GM04504 (cell line): Measurements from ENCODE around the gene MTFP1.
"Not testable (repeated sequence)": the region's sequence is repeated elsewhere in the genome, so short reads cannot be mapped to it uniquely, and the experiment has no call there.

ENCODE experiments used
- DNase-seq: peaks from one replicate; pipeline ENCODE4 v3.0.0-alpha.2; 2012; ENCODE audit warnings: low read depth

MTFP1 gene

DNA sequence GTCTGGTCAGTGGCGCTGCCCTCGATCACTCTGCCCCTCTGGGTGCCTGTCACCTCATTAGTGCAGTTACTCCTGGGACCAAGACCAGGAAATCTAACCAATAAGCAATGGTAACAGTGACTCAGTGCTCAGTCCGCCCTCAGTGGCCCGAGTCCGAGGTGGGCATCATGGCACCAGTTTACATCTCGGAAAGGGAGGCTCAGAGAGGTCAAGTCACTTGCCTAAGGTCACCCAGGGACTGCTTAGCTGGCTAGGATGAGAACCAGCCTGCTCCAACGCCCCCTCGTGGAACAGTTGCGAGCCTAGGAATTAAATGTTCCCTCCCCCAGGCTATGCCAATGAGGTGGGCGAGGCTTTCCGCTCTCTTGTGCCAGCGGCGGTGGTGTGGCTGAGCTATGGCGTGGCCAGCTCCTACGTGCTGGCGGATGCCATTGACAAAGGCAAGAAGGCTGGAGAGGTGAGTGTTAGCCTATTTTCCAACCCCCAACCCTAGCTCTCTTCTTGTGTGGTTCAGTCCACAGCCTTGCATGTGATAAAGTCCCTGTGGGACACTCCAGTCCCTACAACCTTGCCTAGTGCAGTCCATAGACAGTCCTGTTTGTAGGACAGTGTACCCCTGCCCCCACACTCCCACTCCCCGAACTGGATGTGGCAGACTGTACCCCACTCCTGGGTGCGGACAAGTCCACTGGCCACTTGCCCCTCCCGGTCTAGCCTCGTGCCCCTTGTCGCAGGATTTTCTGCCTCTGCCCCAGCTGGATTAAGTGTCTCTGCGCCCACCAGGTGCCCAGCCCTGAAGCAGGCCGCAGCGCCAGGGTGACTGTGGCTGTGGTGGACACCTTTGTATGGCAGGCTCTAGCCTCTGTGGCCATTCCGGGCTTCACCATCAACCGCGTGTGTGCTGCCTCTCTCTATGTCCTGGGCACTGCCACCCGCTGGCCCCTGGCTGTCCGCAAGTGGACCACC lies 1.1 kb downstream of the MTFP1 start:
- no peak for DNase-seq

DNA sequence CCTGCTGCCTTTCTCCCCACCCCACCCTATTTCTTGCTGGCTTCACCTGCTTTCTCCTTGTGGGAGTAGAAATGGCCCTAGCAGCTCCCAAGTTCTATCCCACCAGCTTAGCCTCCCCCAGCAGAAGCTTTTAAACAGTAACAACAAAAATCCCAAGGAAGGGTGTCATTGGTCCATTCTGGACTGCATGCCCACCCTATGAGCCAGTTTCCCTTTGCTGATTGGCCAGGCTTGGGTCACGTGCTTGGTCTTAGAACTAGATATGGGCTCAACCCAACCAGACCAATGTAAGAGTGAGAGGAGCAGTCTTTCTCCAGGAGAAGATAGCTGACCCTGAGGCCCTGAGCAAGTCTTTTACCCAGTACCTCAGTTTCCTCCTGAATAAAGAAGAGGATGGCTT lies 2.3 kb downstream of the MTFP1 start:
- no peak for DNase-seq

DNA sequence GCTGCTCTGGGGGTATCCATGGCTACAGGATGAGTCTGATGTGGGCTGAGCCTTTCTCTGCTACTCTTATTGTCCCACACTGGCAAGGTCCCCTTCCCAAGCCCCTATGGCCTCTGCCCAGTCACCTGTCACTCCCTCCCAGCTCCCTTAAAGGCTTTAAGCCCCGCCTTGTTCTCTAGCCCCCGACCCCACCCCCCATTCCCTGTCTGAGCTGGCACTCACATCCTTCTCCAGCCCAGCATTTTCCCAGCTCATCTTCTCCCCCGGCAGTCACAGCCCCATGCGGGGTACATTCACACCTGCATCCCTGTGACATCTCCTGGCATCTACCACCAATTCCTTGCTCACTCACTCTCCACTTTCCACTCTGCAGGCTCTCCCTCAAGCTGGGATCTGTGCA lies 4.3 kb downstream of the MTFP1 start:
- DNase-seq: no peak

DNA sequence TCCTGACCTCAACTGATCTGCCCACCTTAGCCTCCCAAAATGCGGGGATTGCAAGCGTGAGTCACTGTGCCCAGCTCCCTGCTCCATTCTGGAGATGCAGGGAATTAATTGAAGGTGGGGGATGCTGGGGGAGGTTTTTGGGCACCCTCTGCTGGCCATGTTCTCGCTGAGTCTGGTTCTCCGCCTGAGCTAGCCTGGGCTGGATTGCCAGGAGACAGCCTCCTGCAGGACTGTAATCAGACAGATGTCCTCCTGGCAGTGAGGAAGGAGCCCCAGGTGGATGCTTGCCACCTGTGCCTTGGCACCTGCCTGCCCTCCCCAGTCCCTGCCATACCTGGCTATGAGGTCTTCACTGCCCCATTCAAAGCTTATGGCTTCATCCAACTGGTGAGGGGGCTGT lies 5.4 kb downstream of the MTFP1 start:
- no peak for DNase-seq

DNA sequence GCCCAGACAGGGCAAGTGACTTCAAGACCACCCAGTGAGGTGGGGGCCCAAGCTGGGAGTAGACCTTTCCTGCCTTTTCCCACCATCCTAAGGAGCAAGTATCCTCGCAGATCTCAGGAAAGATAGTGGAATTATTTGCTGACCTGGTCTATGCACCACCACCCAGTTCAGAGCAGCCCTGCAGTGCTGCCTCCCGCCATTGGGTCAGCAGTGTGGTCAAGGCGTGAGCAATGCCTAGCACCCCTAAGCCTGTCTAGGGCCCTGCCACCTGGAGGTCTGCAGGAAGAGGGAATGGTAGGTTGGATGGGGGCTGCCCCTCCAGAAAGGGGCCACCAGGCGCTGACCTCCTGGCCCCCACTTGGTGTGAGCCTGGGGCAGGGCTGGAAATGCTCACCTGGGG lies 6.5 kb downstream of the MTFP1 start:
- DNase-seq: no peak

DNA sequence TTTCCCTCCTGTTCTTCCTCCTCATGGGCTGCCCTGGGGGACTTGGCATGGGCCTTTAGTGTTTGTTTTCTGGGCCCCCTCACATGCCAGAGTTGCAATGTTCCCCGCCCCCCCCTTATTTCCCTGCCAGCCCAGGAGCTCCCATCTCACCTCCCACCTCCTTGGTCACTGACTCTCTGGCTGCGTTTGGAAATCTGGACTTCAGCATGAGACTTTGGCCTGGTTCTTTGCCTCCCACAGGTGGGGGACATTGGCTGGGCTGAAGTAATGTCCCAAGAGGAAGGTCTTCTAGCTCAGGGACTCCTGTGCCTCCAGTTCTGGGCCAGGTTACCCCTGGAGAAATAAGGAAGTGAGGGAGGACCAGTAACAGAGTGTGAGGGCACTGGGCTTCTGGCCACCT lies 7.0 kb downstream of the MTFP1 start:
- DNase-seq: no peak

DNA sequence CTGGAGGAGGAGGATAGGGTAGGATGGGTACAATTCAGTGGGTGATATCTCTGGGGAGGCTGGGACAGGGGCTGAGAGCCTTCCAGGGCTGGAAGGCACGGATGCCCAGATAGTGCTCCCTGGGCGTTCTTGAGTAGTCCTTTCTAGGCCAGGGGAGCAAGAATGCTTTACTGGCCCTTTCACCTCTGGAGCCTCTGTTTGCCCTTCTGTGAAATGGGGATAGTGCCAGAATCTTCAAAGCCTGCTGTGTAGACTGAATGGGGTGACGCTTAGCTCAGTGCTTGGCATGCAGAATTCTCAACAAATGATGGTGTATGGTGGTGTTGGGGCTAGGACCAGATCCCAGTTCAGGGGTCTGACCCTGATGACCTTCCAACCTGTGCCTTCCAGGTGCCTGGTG lies 7.7 kb downstream of the MTFP1 start:
- no peak for DNase-seq

DNA sequence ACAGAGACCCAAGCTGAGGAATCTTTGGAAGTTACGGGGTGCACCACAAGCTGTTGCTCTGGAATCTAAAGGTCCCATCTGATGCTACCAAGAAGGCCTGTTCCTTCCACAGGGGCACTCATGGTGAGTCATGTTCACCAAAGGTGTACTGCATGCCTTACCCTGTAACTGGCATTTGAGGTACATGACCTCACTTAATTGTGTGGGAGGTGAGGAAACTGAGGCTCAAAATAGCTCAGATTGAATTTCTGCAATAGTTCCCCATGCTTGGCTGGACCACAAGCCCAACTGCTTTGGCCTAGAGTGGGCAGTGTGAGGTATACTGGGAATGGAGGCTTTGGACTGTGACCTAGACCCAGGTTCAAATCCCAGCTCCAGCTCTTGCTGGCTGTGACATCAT lies 8.2 kb downstream of the MTFP1 start:
- DNase-seq: no peak

DNA sequence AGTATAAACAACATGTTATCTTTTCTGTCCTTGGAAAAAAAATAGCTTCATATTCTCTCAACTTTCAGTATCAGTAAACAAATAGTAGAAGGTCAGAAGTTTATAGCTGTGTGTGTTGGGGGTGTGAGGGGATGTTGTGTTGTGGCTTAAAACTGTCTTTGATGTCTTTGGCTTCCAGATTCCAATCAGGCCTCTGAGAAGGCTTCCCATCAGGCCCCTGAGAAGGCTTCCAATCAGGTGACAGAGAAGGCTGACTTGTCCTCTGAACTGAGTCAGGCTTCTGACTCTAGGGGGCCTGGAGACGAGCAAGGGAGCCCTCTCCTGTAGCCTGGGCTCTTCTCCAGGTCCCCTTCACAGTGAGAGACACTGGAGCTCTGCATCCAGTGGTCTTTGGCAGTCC lies 9.3 kb downstream of the MTFP1 start:
- DNase-seq: no peak

DNA sequence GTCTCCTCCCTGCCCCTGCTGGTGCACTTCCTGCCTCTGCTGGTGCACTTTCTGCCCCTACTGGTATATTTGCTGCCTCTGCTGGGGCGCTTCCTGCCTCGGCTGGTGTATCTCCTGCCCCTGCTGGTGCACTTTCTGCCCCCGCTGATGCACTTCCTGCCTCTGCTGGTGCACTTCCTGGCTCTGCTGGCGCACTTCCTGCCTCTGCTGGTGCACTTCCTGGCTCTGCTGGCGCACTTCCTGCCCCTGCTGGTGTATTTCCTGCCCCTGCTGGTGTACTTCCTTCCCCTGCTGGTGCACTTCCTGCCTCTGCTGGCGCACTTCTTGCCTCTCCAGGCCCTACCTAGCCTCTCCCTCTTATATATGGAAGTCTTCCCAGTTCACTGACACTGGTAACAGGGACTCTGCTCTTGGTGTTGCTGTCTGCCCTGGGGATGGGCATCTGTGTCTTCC lies 10.1 kb downstream of the MTFP1 start:
- DNase-seq: no peak

DNA sequence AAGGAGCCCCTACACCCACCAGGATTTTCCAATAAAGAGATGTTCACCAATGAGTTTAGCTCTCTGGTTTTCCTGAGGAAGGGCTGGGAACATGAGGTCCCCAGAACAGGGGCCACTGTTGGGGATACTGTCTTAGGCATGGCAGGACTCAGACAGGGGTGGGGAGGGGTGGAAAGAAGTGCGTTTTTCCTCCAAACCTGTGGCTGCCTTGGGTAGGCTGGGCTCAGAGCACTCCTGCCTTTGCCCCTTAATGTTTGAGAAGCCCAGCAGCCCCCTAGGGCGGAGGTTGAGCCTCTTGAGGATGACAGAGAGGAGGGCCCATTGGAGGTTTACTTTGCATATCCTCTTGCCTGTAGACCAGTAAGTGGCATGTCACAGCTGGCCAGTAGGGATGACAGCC lies 10.6 kb downstream of the MTFP1 start:
- DNase-seq: no peak

DNA sequence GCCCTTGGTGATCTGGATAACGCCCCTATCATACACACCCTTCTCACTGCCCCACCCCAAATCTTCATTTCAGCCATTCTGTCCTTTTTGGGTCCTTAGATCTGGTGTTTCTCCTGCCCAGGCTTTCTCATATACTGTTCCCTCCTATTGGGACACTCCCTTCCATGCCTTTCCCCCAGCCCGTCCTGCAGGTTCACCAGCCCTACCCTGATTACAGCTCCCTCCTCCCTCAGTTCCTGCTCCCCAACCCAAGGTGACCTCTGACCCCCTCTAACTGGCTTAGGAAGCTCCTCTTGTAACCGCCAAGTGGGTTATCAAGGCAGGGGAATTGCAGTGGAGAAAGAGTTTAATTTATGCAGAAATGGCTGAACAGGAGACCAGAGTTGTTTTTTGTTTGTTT lies 13.0 kb downstream of the MTFP1 start:
- no peak for DNase-seq

DNA sequence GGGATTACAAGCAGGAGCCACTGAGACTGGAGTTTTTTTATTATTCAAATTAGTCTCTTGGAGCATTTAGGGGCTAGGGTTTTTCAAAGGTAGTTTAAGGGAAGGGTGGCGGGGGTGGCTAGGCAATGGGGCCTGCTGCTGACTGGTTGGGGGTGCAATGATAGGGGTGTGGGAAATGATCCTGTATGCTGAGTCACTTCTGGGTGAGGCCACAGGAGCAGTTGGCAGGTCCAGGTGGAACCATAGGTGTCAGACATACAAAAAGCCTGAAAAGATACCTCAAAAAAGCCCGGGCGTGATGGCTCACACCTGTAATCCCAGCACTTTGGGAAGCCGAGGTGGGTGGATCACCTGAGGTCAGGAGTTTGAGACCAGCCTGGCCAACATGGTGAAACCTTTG lies 13.7 kb downstream of the MTFP1 start:
- DNase-seq: no peak

DNA sequence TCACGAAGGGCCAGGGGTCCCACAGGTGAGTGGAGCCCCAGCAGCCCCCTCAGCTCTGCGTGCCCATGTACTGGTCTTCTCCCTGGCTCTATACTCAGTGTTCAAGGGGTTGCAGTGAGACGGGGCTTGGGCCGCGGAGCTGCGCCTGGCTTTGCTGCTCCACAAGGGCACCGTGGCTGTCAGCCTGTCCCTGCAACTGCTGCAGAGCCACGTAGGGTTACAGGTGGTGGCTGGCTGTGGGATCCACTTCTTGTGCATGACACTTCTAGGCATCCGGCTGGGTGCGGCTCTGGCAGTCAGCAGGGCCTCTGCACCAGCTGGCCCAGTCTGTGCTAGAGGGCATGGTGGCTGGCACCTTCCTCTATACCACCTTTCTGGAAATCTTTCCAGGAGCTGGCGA lies 14.3 kb downstream of the MTFP1 start:
- no peak for DNase-seq

DNA sequence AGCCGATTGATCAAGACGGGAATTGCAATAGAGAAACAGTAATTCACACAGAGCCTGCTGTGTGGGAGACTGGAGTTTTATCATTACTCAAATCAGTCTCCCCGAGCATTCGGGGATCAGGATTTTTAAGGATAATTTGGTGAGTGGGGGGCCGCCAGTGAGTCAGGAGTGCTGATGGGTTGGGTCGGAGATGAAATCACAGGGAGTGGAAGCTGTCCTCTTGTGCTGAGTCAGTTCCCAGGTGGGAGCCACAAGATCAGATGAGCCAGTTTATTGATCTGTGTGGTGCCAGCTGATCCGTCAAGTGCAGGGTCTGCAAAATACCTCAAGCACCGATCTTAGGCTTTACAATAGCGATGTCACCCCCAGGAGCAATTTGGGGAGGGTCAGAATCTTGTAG lies 15.5 kb downstream of the MTFP1 start:
- no peak for DNase-seq

DNA sequence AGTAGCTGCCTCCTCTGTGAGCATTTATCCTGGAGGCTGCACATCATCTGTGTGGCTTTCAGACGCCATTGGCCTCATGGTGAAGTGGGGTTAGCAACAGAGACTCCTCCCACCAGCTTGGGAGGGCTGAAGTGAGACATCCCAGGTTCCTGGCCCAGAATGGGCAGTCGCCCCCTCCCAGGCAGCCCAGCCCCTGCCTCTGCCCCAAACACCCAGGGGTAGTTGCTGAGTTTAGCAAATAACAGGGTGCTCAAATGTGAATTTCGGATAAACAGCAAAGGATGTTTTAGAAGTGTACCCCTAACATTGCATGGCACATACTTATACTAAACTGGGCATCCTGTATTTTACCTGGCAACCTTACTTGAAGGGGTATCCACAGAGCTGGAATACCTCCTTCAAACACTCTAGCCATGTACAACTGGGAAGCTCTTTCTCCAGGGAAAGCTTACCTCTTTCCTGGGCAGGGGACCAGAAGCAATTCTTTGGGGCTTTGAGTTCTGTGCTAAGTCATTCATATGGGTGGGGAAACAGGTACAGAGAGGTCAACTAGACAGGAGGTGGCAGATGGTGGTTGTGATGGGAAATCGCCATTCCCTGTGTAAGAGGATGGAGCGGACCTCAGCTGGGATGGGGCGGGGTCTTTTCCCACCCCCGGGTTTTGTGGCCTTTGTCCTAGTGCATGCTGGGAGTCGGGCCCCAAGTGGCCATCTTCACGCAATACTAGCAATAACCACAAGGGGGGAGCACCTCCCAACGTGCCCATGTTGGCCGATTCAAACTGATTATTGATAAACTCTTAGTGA lies 19.3 kb downstream of the MTFP1 start:
- peak; percentile 23 for DNase-seq

DNA sequence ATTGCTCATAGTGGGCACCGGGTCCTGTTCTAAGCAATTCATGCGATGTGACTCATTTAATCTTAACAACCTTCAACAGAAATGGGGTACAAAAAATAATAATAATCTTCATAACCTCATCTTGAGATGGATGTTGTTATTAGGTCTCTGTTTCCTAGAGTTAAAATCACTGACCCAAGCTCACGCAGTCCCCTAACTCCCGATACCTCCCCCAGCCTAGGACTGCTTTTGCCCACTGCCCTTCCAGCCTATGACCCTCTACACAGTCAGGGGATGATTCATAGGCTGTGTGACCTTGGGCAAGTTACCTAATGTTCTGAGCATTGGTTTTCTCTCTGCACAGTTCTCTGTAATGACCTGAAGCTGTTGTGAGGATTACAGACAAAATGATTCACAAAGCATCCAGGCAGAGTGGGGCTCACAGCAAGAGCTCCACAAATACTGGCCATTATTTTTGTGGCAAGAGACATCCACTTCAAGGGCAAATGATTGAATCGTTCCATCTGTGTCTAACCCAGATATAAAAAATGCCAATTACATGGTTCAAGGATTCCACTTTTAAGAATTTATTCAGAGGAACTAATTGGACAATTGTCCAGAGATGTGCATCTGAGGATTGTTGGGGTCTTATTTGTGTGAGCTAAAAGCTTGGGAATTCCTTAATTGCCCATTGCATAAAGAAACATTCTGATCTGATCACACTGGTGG lies 20.0 kb downstream of the MTFP1 start:
- DNase-seq: no peak

DNA sequence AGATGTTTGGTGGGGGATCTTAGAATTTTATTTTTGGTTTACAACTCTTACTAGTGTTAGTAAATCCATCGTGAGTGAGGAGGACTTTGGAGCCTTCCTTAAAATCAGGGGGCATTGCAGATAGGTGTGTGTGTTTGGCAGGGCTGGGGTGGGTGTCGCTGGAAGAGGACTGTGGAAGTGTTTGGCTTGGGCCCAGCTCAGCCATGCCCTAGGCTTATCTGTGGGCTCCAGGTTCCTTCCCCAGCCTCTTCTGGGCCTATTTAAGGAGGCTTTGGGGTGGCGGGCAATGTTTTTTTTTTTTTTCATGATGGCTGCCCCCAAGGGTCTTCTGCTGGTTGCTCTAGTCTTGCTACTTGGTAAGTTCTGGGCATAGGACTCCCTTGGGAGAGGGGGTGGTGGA lies 22.1 kb downstream of the MTFP1 start:
- DNase-seq: no peak

DNA sequence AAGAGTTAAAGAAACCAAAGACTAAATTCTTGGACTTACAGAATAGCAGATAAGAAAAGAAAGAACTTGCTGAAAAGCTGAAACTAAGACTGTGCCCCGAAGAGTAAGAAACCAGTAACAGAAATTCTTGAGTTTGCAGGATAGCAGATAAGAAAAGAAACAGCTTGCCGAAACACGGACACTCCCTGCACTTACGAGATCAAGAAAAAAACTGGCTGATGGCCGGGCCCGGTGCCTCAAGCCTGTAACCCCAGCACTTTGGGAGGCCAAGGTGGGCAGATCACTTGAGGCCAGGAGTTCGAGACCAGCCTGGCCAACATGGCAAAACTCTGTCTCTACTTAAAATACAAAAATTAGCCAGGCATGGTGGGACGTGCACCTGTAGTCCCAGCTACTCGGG lies 25.9 kb downstream of the MTFP1 start:
- not testable (repeated sequence) for DNase-seq

DNA sequence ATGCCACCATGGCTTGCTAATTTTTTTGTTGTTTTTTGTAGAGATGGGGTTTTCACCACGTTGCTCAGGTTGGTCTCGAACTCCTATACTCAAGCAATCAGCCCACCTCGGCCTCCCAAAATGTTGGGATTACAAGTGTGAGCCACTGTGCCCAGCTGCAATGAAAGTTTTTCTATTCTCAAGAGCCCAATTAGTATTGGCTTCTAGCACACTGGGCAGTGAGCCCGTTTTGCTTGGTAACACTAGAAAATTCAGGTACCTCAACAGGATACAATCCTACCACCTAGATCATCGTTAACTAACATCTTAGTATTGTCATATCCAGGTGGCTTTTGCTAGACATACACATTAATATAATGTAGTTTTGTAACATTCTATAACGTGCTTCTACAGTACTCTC lies 27.3 kb downstream of the MTFP1 start:
- no peak for DNase-seq

DNA sequence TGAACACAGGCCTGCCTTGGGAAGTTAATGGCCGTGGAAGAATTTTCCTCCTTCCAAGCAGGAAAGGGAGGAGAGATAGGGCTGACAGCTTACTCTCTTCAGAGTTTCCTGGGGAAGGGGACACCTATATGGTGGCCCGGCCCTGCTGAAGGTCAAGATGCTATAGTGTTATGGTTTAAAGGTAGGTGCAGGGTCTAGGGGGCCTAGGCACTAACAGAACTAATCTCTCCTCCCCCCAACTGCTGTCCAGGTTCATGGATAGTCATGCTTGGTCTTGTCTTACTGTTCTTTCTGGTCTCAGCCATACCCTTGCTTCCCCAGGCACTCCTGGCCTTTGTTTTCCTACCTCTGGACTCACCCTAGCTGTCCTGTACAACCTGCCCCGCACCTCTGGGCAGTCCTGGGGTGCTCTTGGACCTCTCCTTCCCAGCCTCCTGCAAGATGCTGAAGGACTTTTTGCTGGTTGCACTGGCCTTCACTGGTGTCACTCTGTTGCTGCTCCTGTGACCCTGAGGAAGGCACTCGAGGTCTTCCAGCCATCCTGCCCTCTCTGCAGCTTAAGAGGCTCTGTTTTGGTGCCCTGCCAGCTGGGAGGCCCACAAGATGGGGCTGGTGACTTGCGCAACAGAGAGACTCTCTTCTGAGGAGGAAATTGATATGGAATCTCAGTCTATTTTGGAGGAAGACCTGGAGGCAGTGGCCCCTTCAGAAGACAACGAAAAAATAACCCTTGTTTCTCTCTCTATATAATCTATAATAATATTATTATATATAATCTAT lies 28.4 kb downstream of the MTFP1 start:
- DNase-seq: no peak
